ENCODE results near the gene CNKSR2. TPM values are rescaled to one million over a fixed set of nuclear protein-coding genes. Genes with fewer than 3 reads are reported as not detected.

CNKSR2 gene
- total and polyA plus RNA-seq, 4 donors = 0.74 to 41.4 (median 2.1) TPM

- H3K4me1 ChIP-seq (ENCODE audit: control insufficient read depth in 5 of 5, insufficient read depth in 5 of 5, low read length in 5 of 5) = no peaks in the 10 kb centered on the region
These were observed 83.5 kb downstream of the CNKSR2 start for GRCh38 chrX:21457718-21458117.

GRCh38 chrX:21469071-21469470 lies 94.9 kb downstream of the CNKSR2 start:
- DNase-seq (peak; percentile 19 to 68 (median 33)), ATAC-seq (ENCODE audit: insufficient read depth, low FRiP score) (no peak)
- H3K9ac ChIP-seq (ENCODE audit: insufficient read depth in 1 of 2, low read length in 2 of 2) = no peak overlapping the region
- H3K27me3 ChIP-seq (ENCODE audit: control insufficient read depth in 3 of 3, insufficient read depth in 3 of 3, low read length in 2 of 3) = peaks cover 0 to 11% (median 3%) of the 10 kb centered on the region in 3 donors
- H3K4me1 ChIP-seq (ENCODE audit: control insufficient read depth in 5 of 5, insufficient read depth in 5 of 5, low read length in 5 of 5) = no peaks in the 10 kb centered on the region
- no peaks in the 10 kb centered on the region for H3K36me3 ChIP-seq (ENCODE audit: control insufficient read depth in 4 of 4, insufficient read depth in 4 of 4, low read length in 4 of 4)
- H3K9me3 ChIP-seq (ENCODE audit: control insufficient read depth in 4 of 4, insufficient read depth in 3 of 4, low read length in 3 of 4) = no peaks in the 10 kb centered on the region
- H3K27ac ChIP-seq (ENCODE audit: low read depth in 1 of 2, low read length in 1 of 2) = no peak overlapping the region
- no peak overlapping the region for H3K4me3 ChIP-seq
- WGBS, 2 donors = 71 to 73% methylated on average over 1 of the region's 1 CpG
- TF ChIP-seq, protein P1, sequence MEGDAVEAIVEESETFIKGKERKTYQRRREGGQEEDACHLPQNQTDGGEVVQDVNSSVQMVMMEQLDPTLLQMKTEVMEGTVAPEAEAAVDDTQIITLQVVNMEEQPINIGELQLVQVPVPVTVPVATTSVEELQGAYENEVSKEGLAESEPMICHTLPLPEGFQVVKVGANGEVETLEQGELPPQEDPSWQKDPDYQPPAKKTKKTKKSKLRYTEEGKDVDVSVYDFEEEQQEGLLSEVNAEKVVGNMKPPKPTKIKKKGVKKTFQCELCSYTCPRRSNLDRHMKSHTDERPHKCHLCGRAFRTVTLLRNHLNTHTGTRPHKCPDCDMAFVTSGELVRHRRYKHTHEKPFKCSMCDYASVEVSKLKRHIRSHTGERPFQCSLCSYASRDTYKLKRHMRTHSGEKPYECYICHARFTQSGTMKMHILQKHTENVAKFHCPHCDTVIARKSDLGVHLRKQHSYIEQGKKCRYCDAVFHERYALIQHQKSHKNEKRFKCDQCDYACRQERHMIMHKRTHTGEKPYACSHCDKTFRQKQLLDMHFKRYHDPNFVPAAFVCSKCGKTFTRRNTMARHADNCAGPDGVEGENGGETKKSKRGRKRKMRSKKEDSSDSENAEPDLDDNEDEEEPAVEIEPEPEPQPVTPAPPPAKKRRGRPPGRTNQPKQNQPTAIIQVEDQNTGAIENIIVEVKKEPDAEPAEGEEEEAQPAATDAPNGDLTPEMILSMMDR (IDR thresholded peaks at IDR 0.05; ENCODE audit: control extremely low read depth, extremely low read depth) = no peak

More at GRCh38 chrX:21457718-21458117, 83.5 kb downstream of the CNKSR2 start:
- Histone ChIP-seq H3K27ac (ENCODE audit: low read depth in 1 of 2, low read length in 1 of 2) (no peak overlapping the region), H3K9ac (ENCODE audit: insufficient read depth in 1 of 2, low read length in 2 of 2) (no peak overlapping the region), H3K9me3 (ENCODE audit: control insufficient read depth in 4 of 4, insufficient read depth in 3 of 4, low read length in 3 of 4) (no peaks in the 10 kb centered on the region), H3K27me3 (ENCODE audit: control insufficient read depth in 3 of 3, insufficient read depth in 3 of 3, low read length in 2 of 3) (peaks cover 0 to 7% (median 0%) of the 10 kb centered on the region in 3 donors), H3K36me3 (ENCODE audit: control insufficient read depth in 4 of 4, insufficient read depth in 4 of 4, low read length in 4 of 4) (no peaks in the 10 kb centered on the region), H3K4me3 (no peak overlapping the region)
- DNase-seq = no peak
- TF ChIP-seq, protein P1 (IDR thresholded peaks at IDR 0.05; ENCODE audit: control extremely low read depth, extremely low read depth) = no peak
- no peak for ATAC-seq (ENCODE audit: insufficient read depth, low FRiP score)

DNA sequence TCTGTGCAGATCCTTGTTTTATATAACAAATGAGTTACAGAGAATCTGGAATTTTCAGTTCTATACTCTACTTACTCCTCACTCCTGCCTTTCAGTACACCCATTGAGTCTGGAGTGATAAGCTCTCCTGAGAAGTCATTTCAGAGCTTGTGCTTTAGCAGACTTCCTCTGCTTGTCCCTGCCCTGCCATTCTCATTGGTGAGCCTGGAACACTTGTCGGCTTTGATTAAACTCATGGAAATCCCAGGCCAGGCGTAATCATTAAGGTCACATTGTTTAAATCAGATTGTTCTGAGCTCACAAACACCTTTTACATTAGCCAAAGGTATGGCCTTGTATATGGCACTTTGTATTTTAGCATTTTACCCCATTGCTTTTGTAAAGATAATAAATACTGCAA lies 102.7 kb downstream of the CNKSR2 start:
- Histone ChIP-seq H3K4me1 (ENCODE audit: control insufficient read depth in 5 of 5, insufficient read depth in 5 of 5, low read length in 5 of 5) (no peaks in the 10 kb centered on the region), H3K9me3 (ENCODE audit: control insufficient read depth in 4 of 4, insufficient read depth in 3 of 4, low read length in 3 of 4) (no peaks in the 10 kb centered on the region), H3K9ac (ENCODE audit: insufficient read depth in 1 of 2, low read length in 2 of 2) (no peak overlapping the region), H3K27me3 (ENCODE audit: control insufficient read depth in 3 of 3, insufficient read depth in 3 of 3, low read length in 2 of 3) (peaks cover 0 to 8% (median 8%) of the 10 kb centered on the region in 3 donors), H3K4me3 (no peak overlapping the region), H3K27ac (ENCODE audit: low read depth in 1 of 2, low read length in 1 of 2) (no peak overlapping the region), H3K36me3 (ENCODE audit: control insufficient read depth in 4 of 4, insufficient read depth in 4 of 4, low read length in 4 of 4) (no peaks in the 10 kb centered on the region)
- ATAC-seq (ENCODE audit: insufficient read depth, low FRiP score) (no peak), DNase-seq (no peak)
- TF ChIP-seq, protein P1 (IDR thresholded peaks at IDR 0.05; ENCODE audit: control extremely low read depth, extremely low read depth) = no peak
- 70 to 73% methylated on average over 2 of the region's 2 CpGs for WGBS, 2 donors

- 16 to 36% methylated on average over 2 of the region's 2 CpGs for WGBS, 2 donors
- TF ChIP-seq, protein P1 (IDR thresholded peaks at IDR 0.05; ENCODE audit: control extremely low read depth, extremely low read depth) = peak; percentile 5
- H3K27ac ChIP-seq (ENCODE audit: low read depth in 1 of 2, low read length in 1 of 2) = no peak overlapping the region
- no peak overlapping the region for H3K9ac ChIP-seq (ENCODE audit: insufficient read depth in 1 of 2, low read length in 2 of 2)
- ATAC-seq (ENCODE audit: insufficient read depth, low FRiP score) (no peak), DNase-seq (peak; percentile 14 to 82 (median 69))
- no peaks in the 10 kb centered on the region for H3K9me3 ChIP-seq (ENCODE audit: control insufficient read depth in 4 of 4, insufficient read depth in 3 of 4, low read length in 3 of 4)
- H3K4me3 ChIP-seq = no peak overlapping the region
- H3K4me1 ChIP-seq (ENCODE audit: control insufficient read depth in 5 of 5, insufficient read depth in 5 of 5, low read length in 5 of 5) = no peaks in the 10 kb centered on the region
- peaks cover 0 to 8% (median 8%) of the 10 kb centered on the region in 3 donors for H3K27me3 ChIP-seq (ENCODE audit: control insufficient read depth in 3 of 3, insufficient read depth in 3 of 3, low read length in 2 of 3)
- no peaks in the 10 kb centered on the region for H3K36me3 ChIP-seq (ENCODE audit: control insufficient read depth in 4 of 4, insufficient read depth in 4 of 4, low read length in 4 of 4)
These were observed 105.6 kb downstream of the CNKSR2 start for GRCh38 chrX:21479695-21480270.
